Esophagus muscularis mucosa (tissue), 4 donors: ENCODE results near the gene TIMP4. TPM values are rescaled to one million over a fixed set of nuclear protein-coding genes. Genes with fewer than 3 reads are reported as not detected.

ENCODE experiments used
- DNase-seq: peaks from one replicate; pipeline ENCODE4 v3.0.0-alpha.2; 2017; ENCODE audit errors: extremely low spot score
- H3K27ac ChIP-seq, 4 donors: fragments of 200-600 bp; sonication (generic); replicated peaks in 1 of 4; 1 replicate in 3 of 4; 2 replicates in 1 of 4; pipeline ENCODE4 v1.5.1; 2016 to 2019; ENCODE audit warnings: mild to moderate bottlenecking in 1 of 4
- H3K27me3 ChIP-seq, 4 donors: fragments of 200-600 bp; sonication (generic); one replicate each; pipeline versions ENCODE4 v1.5.1 to v1.6.0; 2016 to 2019
- H3K36me3 ChIP-seq, 4 donors: fragments of 200-600 bp; sonication (generic); one replicate each; pipeline ENCODE4 v1.5.1; 2016 to 2019
- H3K4me1 ChIP-seq, 4 donors: fragments of 200-600 bp; sonication (generic); one replicate each; pipeline ENCODE4 v1.5.1; 2016 to 2019
- H3K4me3 ChIP-seq, 4 donors: fragments of 200-600 bp; sonication (generic); 1 replicate in 2 of 4; 2 replicates in 2 of 4; pipeline ENCODE4 v1.5.1; 2016 to 2019; ENCODE audit warnings: mild to moderate bottlenecking in 4 of 4, moderate library complexity in 1 of 4
- H3K9me3 ChIP-seq, 4 donors: fragments of 200-600 bp; sonication (generic); 1 replicate in 3 of 4; 2 replicates in 1 of 4; pipeline ENCODE4 v1.5.1; 2016 to 2019
- CTCF ChIP-seq, 3 experiments: fragments of 200-600 bp in 2 of 3; fragments of 450-650 bp in 1 of 3; sonication (generic) in 2 of 3; IDR thresholded peaks; one replicate each; pipeline ENCODE4 v1.5.1; 2017 to 2019; ENCODE audit warnings: antibody characterized with exemption in 3 of 3, mild to moderate bottlenecking in 2 of 3, moderate library complexity in 1 of 3
- EP300 ChIP-seq: sonication (generic); formaldehyde crosslinking; IDR thresholded peaks from one replicate; pipeline ENCODE4 v1.6.1; 2017; ENCODE audit warnings: antibody characterized with exemption
- POLR2A ChIP-seq: fragments of 450-650 bp; IDR thresholded peaks from one replicate; pipeline ENCODE4 v1.6.1; 2017; ENCODE audit warnings: antibody characterized with exemption, moderate library complexity, mild to moderate bottlenecking, low read depth
- POLR2AphosphoS5 ChIP-seq, 2 donors: sonication (generic); formaldehyde crosslinking; IDR thresholded peaks; one replicate each; pipeline ENCODE4 v1.6.1; 2017; ENCODE audit warnings: antibody characterized with exemption in 2 of 2
- WGBS: methylation state at CpG from one replicate; pipeline ENCODE4 v1.1.5; 2018; 5-methylcytosine and 5-hydroxymethylcytosine counted together
- intact Hi-C: fragments of 100-400 bp; cut with DNase I; formaldehyde crosslinking; loops from one replicate; pipeline ENCODE4 v1.15.1; 2023
- total RNA-seq, 4 donors: library from RNA; depleted of rRNA; stranded (reverse); fragments of >200 nt; gene quantifications; one replicate each; pipeline versions ENCODE4 v1.1.0 to v1.2.1, GENCODE V29; 2016

Gene TIMP4
- total RNA-seq, 4 donors from 2014 or later: 24.1 to 48.0 (median 30.5) TPM

GRCh38 chr3:12141350-12141749 lies 17.4 kb downstream of the TIMP4 start:
- TF ChIP-seq EP300: no peak
- Histone ChIP-seq H3K4me3 (no peak overlapping the region), H3K27ac (no peak overlapping the region), H3K4me1 (peaks cover 24 to 59% (median 42%) of the 10 kb centered on the region in 4 donors), H3K27me3 (no peaks in the 10 kb centered on the region), H3K36me3 (no peaks in the 10 kb centered on the region), H3K9me3 (no peaks in the 10 kb centered on the region)
- DNase-seq: no peak
- intact Hi-C loops: no loop called here
- 89% methylated on average over 1 of the region's 1 CpG for WGBS

GRCh38 chr3:12139111-12139511 lies 19.6 kb downstream of the TIMP4 start:
- H3K27me3 ChIP-seq: peaks cover 0 to 3% (median 0%) of the 10 kb centered on the region in 4 donors
- H3K27ac ChIP-seq: peak overlapping the region; percentile 39 to 65 (median 52)
- no peaks in the 10 kb centered on the region for H3K36me3 ChIP-seq
- no peak for TF ChIP-seq POLR2A
- TF ChIP-seq EP300: peak; percentile 45
- TF ChIP-seq CTCF (IDR thresholded peaks at IDR 0.05): peak; percentile 37 to 44 (median 37)
- TF ChIP-seq POLR2AphosphoS5 (IDR thresholded peaks at IDR 0.05): peak; percentile 42 to 58
- no peak for DNase-seq
- intact Hi-C loops: loop anchor here (2.0 to 10.0 kb wide), 2 partner anchors 36 to 416 kb away; partner anchors contain the start of gene MKRN2
- 60% methylated on average over 5 of the region's 5 CpGs for WGBS
- no peaks in the 10 kb centered on the region for H3K9me3 ChIP-seq
- no peak overlapping the region for H3K4me3 ChIP-seq
- peaks cover 15 to 42% (median 24%) of the 10 kb centered on the region in 4 donors for H3K4me1 ChIP-seq

- Histone ChIP-seq H3K27me3 (peaks cover 0 to 3% (median 0%) of the 10 kb centered on the region in 4 donors), H3K4me3 (no peak overlapping the region), H3K27ac (peak overlapping the region; percentile 18 to 62 (median 36)), H3K9me3 (no peaks in the 10 kb centered on the region), H3K36me3 (no peaks in the 10 kb centered on the region), H3K4me1 (peaks cover 10 to 31% (median 17%) of the 10 kb centered on the region in 4 donors)
- TF ChIP-seq CTCF (IDR thresholded peaks at IDR 0.05) (peak in 2 of 3 experiments; percentile 14 to 25), POLR2A (no peak), EP300 (no peak), POLR2AphosphoS5 (IDR thresholded peaks at IDR 0.05) (no peak)
- intact Hi-C loops: loop anchor here (2.0 to 10.0 kb wide), 2 partner anchors 37 to 417 kb away; partner anchors contain the start of gene MKRN2
- DNase-seq: no peak
- WGBS: 29% methylated on average over 1 of the region's 1 CpG
These were observed 20.7 kb downstream of the TIMP4 start for GRCh38 chr3:12138044-12138443.

GRCh38 chr3:12136371-12136770 lies 22.3 kb downstream of the TIMP4 start:
- DNase-seq: no peak
- intact Hi-C loops: loop anchor here (10.0 kb wide), 1 partner anchor 418 kb away; the partner anchor contains the start of gene MKRN2
- no peak overlapping the region for H3K4me3 ChIP-seq
- no peak overlapping the region for H3K27ac ChIP-seq
- peaks cover 0 to 3% (median 0%) of the 10 kb centered on the region in 4 donors for H3K27me3 ChIP-seq
- no peak for TF ChIP-seq EP300
- H3K9me3 ChIP-seq: no peaks in the 10 kb centered on the region
- 74% methylated on average over 3 of the region's 3 CpGs for WGBS
- H3K4me1 ChIP-seq: peaks cover 4 to 20% (median 13%) of the 10 kb centered on the region in 4 donors
- H3K36me3 ChIP-seq: no peaks in the 10 kb centered on the region

GRCh38 chr3:12135029-12135657 lies 23.6 kb downstream of the TIMP4 start:
- Histone ChIP-seq H3K27ac (no peak overlapping the region), H3K4me3 (no peak overlapping the region), H3K27me3 (peaks cover 0 to 3% (median 0%) of the 10 kb centered on the region in 4 donors), H3K4me1 (peaks cover 4 to 20% (median 12%) of the 10 kb centered on the region in 4 donors), H3K9me3 (no peaks in the 10 kb centered on the region), H3K36me3 (no peaks in the 10 kb centered on the region)
- intact Hi-C loops: loop anchor here (2.0 to 10.0 kb wide), 2 partner anchors 346 to 420 kb away; partner anchors contain the start of gene MKRN2
- no peak for TF ChIP-seq EP300
- TF ChIP-seq CTCF (IDR thresholded peaks at IDR 0.05): peak; percentile 82
- no peak for TF ChIP-seq POLR2A
- no peak for TF ChIP-seq POLR2AphosphoS5 (IDR thresholded peaks at IDR 0.05)
- no peak for DNase-seq
- WGBS: 3% methylated on average over 3 of the region's 3 CpGs
